Suppressor macrophage treated with lipopolysaccharide for 1 hour (primary cell): ENCODE results near the gene FLOT2.
"Not testable (repeated sequence)": the region's sequence is repeated elsewhere in the genome, so short reads cannot be mapped to it uniquely, and the experiment has no call there.

Source experiments
- DNase-seq, 3 donors: peaks; one replicate each; pipeline ENCODE4 v3.0.0-alpha.2; 2020 to 2022

Gene FLOT2

DNA sequence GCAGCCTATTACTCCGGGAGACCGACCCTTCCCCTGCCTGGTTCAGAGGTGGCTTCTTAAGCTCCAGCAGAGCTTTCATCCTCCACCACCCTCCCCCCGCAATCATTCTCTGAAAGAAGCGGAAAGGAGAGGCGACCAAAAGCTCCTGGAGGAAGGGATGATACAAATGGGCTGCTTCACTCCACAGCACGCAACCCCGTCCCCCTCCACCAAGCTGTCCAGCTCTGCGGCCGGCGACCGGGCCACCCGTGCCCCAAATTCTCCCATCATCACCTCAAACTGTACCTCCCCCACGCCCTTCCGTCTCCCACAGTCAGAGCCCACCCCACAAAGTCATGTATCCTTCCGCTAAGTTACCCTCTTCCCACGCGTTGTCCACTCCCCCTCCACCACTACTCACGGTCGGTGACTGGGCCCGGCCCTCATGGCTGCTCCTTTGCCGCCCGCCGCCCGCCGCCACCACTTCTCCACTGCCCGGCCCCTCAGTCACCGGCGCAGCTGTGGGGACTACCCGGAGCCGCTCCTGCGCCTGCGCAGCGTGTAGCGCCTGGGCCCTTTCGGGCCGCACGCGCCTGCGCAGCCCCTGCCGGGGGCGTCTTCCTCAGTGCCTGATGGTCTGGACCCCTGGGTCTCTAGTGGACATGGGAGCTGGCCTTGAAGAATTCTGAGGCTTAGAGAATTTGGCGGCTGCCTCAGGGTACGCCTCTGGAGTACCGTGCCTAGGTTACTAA, 55.1 kb downstream of the FLOT2 start, which contains the start of gene FAM222B:
FAM222B (minus strand) TSS at position 509 of the 731 bp plus-strand sequence. CDS start 76,123 bp downstream, outside the sequence.
- DNase-seq: peak; percentile 95 to 97 (median 97)

DNA sequence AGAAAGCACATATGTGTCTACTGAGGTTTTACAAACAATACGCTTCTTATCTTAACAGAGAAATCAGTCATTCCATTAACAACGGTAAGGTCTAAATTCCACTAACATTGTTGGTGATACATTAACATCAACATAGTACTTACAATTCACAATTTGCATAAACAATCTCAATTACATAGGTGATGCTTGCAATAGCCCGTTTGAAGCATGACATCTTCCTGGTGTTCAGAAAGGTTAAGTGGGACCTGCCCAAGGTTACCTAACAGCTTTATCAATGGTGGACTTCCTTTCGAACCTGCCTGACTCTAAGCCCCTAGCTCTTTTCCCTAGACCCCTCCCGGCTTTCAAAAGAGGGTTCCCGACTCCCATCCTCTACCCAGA, 55.6 kb downstream of the FLOT2 start:
- DNase-seq: no peak

DNA sequence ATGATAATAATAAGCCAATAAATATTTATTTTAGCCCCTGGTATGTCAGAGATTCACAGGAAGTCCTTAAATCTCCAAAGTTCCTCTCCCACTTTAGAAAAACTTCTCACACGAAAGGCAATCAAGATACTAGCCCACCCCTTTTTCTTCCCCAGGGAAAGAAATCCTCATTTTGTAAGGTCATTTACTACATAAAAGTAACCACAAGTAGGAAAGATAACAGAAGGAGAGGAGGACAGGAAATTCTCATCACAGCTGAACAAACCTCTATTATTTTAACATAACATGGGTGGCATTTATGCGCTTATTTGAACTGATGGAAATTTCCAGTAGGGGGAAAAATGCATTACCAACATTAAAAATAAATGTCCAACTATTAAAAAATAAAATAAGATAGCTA, 58.3 kb downstream of the FLOT2 start:
- DNase-seq: no peak

DNA sequence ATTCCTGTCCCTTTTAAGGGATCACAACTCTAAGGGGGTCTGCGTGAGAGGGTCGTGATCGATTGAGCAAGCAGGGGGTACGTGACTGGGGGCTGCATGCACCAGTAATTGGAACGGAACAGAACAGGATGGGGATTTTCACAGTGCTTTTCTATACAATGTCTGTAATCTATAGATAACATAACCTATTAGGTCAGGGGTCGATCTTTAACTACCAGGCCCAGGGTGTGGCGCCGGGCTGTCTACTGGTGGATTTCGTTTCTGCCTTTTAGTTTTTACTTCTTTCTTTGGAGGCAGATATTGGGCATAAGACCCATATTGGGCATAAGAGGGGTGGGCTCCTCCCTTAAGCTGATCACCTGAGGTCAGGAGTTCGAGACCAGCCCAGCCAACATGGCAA, 61.0 kb downstream of the FLOT2 start:
- not testable (repeated sequence) for DNase-seq

DNA sequence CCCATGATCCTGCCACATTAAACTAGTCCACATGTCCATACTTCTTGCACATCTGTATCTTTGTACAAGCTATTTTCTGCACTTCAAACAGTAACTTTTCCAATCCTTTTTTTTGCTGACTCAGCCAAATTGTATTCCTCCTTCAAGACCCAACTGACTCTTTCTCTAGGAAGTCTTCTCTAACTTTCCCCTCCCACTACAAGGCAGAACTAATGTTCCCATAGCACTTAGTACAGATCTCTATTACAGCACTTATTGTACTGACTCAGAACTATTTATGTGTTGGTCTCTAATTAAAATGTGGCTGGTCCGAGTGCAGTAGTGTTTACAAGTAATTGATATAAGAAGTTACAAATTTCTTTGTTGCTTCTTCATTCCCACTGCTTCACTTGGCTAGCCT, 63.1 kb downstream of the FLOT2 start:
- peak in 2 of 3 donors; percentile 5 to 6 for DNase-seq
